Measurements from ENCODE around the gene KCTD8.

The KCTD8 gene

DNA sequence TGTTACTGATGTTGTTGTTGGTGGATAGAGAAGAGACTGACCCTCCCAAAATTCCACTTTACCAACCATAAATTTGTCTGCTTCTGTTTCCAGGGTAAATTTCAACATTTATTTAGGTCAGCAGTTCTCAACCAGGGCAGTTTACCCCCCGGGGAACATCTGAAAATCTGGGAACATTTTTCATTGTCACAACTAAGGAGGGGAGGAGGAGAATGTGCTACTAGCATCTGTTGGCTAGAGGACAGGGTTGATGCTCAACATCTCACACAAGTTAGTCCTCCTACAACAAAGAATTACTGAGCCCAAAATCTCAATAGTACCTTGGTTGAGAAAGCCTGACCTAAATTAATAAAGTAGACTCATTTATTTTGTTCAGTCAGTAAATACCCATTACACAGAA is 25.7 kb downstream of the KCTD8 start:
- TF ChIP-seq, protein P1, sequence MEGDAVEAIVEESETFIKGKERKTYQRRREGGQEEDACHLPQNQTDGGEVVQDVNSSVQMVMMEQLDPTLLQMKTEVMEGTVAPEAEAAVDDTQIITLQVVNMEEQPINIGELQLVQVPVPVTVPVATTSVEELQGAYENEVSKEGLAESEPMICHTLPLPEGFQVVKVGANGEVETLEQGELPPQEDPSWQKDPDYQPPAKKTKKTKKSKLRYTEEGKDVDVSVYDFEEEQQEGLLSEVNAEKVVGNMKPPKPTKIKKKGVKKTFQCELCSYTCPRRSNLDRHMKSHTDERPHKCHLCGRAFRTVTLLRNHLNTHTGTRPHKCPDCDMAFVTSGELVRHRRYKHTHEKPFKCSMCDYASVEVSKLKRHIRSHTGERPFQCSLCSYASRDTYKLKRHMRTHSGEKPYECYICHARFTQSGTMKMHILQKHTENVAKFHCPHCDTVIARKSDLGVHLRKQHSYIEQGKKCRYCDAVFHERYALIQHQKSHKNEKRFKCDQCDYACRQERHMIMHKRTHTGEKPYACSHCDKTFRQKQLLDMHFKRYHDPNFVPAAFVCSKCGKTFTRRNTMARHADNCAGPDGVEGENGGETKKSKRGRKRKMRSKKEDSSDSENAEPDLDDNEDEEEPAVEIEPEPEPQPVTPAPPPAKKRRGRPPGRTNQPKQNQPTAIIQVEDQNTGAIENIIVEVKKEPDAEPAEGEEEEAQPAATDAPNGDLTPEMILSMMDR (conservative IDR thresholded peaks at IDR 0.05; ENCODE audit: low read depth, low read length), result no peak
- DNase-seq (ENCODE audit: low read depth), result no peak
- no peak overlapping the region for H3K4me3 ChIP-seq (ENCODE audit: low read length)

DNA sequence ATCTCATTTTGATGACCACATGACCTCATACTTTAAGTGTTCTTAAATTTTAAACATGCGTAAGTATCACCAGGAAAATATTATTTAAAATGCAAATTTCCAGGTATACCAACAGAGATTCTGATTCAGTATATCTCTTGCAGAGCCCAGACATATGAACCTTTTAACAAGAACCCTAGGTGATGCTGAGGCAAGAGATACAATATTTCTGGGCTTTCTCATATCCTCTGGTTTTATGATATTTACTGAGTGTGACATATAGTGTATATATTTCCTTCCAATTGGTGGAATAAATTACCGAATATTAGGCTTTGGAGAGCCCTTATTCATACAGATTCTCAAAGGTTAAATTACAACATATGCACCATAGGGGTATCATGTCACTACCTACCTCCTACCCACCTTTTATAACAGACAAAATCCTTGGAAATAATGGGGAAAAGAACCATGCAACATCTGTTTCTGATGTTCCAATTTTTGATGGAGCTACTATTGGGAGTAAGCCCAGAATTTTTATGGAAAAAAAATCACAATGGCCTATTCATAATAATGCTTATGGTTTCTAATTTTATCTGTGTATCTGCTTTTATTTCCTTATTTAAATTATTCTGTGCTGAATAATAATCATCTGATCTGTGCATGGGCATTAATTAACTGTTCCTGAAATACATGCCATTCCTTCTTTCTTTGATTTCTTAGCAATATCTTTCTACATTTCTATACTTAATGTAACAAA is 27.1 kb downstream of the KCTD8 start:
- H3K4me3 ChIP-seq (ENCODE audit: low read length), result no peak overlapping the region
- no peak for DNase-seq (ENCODE audit: low read depth)
- TF ChIP-seq, protein P1 (conservative IDR thresholded peaks at IDR 0.05; ENCODE audit: low read depth, low read length), result no peak

DNA sequence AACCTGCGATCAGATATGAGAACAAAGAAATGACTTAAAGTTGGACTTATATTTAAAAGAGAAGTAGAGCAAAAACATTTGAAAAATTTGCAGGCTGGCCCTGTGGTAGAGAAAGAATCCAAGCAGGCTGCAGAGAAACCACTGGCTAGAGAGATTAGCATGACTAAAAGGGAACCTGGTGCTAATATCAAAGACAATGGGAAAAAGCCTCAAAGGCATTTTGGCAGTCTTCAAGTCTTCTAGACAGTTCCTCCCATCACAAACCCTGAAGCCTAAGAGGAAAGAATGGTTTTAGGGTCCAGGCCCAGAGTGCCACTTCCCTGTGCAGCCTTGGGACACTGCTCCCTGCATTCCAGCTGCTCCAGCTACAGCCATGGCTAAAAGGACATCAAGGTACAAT is 33.4 kb downstream of the KCTD8 start:
- DNase-seq (ENCODE audit: low read depth), result no peak
- no peak overlapping the region for H3K4me3 ChIP-seq (ENCODE audit: low read length)
- TF ChIP-seq, protein P1 (conservative IDR thresholded peaks at IDR 0.05; ENCODE audit: low read depth, low read length), result no peak

DNA sequence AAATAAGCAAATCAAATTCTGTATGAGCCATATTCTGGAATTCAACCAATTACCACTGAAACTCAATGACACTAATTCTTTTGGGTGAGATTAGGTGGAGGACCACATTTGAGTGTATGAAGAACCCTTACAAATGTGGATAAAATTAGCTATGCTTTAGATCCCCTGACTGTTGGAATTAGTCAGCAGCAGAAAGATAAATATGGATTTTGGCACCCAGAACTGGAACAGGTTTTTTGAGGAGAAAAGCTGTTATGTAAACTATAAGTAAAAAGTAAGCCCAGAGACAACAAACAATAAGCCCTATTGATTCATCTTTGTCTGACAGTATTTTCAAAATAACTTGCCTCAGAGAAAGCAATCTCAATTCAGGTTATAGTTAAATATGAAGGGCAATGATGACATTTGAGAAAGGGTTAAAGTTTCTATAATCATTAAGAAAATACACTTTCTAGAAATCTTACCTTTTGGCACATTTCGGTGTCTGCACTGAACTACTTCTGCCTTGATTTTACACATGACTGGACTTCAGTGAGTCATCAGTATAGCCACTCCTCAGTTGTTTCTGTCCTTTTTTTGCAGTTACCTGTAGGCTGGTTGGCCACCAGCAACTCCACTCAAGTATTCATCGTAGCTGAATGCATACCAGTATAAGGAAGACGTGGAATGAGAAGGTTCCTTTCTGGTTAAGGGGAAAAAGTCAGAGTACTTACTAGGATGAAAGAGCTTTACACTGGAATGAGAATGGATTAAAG is 80.0 kb downstream of the KCTD8 start:
- DNase-seq (ENCODE audit: low read depth), result peak; percentile 41
- TF ChIP-seq, protein P1 (conservative IDR thresholded peaks at IDR 0.05; ENCODE audit: low read depth, low read length), result no peak

DNA sequence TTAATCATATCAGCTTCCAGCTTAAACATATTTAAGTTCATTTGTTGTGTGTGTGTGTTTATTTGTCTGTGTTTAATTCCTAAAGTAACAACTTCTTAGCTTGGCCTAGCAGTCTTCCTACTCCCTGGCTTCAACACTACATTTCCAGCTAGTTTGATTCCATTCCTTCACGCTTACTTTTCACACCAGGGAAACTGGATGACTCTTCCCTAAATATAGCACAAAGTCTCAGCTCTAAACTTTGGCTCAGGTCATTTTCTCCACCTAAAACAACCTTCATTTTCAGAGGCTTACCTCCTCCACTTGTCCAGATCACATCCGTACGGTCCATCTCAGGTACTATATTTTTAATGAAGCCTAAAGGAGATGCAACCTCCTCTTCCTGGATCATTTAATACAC is 94.4 kb downstream of the KCTD8 start:
- TF ChIP-seq, protein P1 (conservative IDR thresholded peaks at IDR 0.05; ENCODE audit: low read depth, low read length), result no peak
- H3K4me3 ChIP-seq (ENCODE audit: low read length), result no peak overlapping the region
- no peak for DNase-seq (ENCODE audit: low read depth)

More for the DNA sequence above, 80.0 kb downstream of the KCTD8 start:
- no peak overlapping the region for H3K4me3 ChIP-seq (ENCODE audit: low read length)

DNA sequence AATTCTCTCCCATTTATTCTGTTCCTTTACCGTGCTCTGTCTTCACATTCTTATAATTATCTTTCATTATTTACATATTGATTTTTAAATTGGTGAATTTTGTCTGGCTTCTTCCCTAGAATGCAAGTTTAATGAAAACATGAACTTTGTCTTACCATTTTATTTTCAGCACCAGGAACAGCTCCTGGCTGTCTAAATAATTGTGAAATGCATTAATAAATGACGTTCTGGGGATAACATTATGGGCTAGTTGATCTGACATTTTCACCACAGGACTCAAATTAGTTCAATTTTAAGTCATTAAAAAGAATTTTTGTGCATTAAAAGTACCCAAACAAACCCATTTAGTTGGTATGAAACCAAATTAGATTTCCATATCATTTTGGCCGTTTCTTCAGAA is 97.5 kb downstream of the KCTD8 start:
- DNase-seq (ENCODE audit: low read depth), result no peak
- TF ChIP-seq, protein P1 (conservative IDR thresholded peaks at IDR 0.05; ENCODE audit: low read depth, low read length), result no peak
- H3K4me3 ChIP-seq (ENCODE audit: low read length), result no peak overlapping the region

DNA sequence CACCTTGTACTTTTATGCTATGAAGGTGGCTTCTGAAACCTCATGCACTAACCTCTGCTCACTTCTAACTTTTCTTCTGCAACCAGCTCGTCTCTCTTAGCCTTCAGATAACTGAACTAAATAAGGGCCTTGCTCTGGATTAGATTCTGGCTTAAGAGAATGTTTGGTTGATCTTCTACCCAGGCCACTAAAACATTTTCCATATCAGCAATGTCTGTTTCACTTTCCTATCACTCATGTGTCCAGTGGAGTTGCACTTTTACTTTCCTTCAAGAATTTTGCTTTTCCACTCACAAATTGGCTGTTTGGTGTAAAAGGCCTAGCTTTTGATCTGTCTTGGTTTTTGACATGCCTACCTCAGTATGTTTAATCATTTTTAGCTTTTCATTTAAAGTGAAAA is 105.8 kb downstream of the KCTD8 start:
- no peak for DNase-seq (ENCODE audit: low read depth)
- no peak overlapping the region for H3K4me3 ChIP-seq (ENCODE audit: low read length)
- TF ChIP-seq, protein P1 (conservative IDR thresholded peaks at IDR 0.05; ENCODE audit: low read depth, low read length), result no peak
